ENCODE results near the gene USP47.

USP47 gene

DNA sequence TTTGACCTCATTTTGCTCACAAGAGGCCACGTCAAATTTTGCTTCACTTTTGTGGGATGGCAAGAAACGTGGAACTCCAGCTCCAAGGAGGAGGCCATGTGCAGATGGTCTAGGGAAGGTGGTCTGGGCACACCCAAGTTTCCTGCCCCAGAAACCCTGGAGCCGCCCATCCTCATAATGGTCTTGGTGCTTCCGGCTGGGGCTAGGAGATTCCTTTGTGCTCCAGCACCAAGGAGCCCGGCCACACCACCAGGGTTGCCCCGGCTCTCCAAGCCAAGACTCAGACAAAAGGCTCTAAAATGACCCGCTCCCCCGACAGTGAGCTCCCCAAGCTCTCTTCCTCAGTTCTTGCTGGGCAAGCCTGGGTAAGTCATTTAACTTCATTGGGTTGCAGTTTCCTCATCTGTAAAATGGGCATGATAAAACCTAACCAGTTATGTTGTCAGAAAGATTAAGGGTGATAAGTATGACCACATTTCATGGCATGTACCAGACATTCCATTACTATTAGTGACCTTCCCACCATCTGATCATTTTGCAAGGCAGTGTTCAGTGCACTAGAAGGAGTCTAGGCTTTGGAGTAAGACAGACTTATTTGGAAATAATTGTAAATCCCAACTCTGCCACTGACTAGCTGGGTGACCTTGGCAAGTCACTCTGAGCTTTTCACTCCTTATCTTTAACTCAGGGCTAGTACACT, 143.4 kb downstream of the USP47 start:
- DNase-seq, result no peak

DNA sequence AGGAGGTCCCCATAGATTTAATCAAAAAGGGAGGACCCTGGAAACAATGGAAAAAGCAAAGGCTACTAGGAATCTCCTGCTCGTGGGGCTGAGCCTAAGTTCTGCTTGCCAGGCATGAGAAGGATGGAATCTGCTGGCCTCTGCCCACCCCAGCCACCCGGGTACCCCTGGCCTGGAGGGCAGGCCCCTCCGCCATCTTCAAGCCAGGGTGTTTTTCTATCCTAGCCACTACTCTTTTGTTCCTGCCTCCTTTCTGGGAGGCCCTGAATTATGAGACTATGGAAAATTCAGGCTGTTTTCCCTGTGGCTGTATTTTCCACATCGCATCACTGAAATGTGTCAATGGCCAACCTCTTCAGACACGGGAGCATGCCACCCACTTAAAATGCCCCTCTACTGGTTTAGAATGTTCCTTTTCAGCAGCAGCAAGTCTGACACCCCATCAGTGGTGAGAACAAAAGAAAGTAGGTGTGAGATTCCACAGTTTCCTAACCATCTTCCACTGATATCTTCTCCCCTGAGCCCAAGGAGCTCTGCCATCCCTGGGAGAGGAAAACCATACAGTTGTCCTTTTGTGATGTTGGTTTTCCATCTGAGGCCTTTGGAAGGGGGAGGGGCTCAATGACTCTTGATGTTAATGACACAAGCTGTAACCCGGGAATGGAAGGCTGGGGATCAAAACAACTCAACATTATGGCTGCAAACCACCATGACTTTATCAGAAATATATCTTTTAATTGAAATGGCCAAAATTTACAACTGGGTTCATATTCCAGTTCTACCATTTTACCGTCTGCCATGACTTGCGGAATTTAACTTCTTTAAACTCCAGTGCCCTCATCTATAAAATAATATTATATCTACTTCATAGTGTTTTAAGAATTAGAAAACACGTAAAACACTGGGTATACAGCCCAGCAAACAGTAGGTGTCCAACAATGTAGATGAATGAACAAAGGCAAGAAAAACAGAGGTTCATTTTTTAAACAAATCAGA, 144.5 kb downstream of the USP47 start:
- no peak for DNase-seq

DNA sequence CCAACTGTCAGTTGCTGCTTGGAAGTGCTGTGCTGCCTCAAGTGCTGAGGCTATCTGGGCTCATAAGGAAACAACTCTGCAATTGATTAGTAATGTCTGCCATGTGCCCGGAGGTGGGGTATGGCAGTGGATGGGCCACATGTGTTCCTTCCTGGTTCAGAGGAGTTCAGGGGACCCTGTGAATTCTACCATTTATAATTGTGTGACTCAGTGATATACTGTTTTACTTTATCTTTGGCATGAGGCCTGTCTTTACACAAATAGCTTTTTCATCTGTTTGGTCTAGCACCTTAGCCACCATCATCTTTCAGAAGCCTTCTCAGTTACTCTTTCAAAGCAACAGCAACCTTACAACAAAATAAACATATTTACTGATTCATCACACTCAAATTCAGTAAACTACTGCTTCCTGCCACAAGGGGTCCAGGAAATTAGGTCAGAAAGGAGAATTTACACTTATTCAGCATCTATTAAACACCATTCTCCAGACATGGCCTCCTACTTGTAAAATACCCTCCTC, 145.8 kb downstream of the USP47 start:
- DNase-seq, result no peak

DNA sequence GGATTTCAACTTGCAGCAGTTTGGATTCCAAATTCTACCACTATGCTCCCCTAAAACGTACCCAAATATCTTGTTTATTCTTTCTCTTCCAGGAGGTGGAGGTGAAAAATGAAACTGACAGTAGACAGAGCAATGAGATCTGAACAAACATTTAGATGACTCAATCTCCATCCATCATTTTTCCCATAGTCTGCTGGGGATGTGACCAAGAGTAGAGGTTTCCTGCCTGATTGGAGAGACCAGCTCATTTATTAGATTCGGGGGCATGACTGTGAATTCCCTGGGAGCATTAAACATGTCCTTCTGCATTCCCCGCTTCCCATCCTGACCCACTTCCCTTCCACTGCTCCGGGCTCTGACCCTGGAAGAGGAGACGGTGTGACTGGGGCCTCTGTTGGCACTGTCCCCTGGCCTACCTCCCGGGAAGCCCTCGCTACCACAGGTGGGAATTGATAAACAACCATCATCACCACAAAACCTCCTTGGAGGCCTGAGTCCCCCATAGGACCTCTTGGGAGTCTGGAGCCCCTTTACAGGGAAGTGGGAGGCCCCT, 146.4 kb downstream of the USP47 start:
- no peak for DNase-seq

DNA sequence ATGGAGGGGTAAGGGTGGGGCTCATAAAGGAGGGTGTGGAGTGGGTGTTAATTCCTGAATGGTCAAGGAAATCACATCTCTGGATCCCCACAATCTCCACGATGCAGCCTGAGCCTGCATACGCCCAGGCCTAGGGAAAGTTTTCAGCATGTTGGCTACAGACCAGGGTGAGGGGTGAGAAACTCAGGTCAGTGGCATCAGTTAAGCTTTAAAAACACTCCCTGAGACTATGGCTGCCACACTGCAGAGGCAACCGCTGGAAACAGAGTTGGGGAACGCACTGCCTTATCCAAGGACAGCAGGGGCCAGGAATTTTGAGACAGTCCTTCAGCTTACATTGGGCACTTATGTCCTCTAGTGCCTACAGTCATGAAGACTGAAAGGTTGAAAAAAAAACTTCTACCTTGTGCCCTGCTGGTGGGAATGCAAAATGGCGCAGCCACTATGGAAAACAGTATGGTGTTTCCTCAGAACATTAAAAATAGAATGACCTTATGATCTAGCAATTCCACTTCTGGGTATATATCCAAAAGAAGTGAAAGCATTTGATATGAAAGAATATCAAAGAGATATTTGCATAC, 147.0 kb downstream of the USP47 start:
- DNase-seq, result no peak

DNA sequence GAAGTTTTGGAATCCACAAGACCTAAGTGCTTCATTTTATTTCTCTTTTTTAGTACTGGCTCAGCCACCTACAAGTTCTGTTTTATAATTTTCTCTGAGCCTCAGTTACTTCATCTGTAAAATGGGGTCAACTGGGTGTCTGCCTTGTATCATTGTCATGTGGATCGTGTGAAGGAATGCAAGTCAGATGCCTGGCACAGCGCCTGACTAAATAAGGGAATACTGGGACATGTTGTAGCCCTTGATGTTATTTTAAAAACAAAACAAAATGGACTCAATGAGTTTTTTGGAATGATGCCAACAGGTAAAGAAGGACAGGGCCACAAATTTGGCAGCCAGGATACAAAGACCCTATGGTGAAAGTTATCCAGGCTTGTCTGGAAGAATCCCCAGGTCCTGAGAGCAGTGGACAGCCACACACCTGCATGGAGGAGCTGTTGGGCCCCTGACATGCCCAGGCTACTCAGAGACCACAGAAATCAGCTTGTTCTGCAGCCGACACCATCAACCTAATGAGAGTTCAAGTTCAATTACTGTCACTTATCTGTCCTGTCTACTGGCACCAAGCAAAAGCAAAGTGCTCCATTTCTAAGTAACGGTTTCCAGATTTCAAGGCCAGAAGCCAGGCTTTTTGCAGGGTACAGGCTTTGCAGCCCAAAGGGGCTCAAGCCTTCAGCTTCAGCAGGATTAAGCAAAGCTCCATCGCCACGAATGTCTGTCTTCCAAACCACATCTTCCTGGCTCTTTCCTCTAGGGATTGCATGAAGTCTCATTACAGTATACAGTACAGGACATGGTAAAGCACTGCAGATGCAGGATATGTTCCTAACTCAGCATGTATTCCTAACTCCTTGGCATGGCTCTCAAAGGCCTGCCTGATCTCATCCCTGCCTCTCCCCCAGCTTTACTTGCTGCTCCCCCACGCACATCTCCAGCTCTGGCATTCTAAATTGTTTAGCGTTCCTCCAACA, 148.3 kb downstream of the USP47 start:
- no peak for DNase-seq

DNA sequence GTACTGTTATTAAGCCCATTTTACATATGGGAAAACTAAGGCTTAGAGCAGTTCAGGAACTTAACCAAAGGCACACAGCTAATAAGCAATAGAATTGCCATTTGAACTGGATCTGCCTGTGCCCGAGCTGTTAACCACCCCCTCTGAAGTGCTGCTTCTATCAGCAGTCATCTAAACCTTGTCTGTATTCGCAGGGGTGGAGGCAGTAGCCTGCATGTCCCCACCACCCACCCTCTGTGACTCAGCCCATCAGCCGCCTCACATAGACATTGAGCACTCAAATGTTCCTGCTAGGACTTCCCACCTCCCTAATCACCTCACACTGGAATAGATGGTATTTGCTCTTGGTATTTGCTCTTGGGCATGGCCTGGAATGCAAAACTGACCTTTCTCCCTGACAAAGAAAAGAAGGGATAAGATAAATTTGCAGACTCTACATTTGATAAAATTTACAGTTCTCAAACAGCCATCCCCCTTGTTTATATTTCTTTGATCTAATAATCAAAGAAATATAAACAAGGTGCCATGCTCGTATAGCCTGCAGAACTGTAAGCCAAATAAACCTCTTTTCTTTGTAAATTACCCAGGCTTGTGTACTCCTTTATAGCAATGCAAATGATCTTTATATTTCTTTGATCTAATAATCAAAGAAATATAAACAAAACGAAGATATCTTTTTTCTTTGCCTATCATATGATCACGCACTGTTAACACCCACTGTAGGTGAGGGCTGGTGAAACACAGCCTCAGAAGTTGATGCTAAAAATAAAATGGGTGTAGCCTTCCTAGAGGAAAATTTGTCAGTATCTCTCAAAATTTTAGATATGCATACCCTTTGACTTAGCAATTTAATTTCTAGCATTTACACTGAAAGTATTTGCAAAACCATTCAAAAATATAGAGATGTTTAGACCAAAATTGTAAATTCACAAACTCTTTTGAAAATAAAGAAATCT, 150.8 kb downstream of the USP47 start:
- DNase-seq, result no peak

DNA sequence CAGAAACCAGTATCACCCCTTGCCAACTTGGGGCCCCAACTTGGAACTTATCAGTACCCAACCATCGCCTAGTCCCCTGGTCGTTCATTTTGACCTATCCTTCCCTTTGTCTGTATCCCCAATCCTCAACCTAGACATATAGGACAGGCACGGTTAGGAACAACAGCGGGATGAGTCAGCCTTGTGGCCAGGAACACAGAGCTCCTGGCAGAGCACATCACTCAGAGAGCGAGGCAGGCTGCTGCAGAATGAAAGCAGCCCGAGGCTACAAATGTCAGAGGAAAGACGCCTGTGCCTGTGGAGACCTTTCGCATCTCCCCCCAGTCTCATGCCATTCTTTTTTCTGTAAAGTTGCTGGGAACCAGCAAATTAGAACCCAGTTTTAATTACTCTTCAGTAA, 152.1 kb downstream of the USP47 start:
- DNase-seq, result no peak

DNA sequence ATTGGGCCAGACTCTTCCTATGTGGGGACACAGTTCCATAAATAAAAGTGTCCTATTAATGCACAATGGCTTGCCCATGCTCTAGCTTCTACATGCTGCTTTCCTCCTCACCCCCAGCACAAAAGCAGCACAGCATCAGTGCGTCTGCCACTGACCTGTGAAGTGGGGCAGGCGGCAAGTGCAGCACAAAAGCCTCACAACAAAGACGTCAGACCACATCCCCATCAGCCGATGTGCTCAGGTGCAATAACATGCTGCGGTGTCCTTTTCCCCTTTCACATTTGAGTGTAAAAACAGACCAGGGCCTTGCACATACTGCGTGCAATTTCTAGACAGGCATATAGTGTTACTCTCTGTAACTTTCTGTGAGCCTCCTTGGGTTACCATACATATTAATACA, 153.8 kb downstream of the USP47 start:
- no peak for DNase-seq

DNA sequence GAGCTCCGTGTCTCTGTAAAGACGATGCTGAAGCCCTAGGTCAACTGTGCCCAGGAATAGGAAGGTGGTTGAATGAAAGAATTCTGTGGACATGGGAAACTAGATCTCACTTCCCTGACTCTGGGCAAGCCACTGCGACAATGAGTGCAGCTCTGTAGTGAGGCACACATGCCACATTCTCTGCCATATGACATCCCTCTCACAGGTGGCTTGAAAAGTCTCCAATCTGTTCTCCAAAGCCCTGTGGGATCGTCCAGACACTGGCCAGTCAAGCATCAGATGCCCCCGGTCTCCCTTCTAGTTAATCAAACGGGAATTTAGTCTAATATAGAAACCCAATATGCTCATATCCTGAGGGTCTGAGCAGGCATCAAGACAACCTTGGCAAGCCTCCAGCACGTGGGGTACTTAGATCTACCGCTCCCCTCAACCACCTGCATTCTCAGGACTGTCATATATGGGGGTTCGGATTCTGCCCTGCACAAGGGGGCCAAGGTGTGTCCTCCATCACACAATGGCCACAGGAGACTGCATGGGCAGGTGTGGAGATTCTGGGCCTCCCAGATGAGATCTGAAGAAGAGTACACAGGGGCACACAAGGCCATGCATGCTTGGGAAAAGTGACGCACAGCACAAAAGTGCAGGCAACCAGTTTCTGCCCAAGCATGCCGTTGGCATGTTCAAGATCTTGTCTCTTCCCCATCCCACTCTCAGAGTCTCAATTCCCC, 154.7 kb downstream of the USP47 start:
- DNase-seq, result no peak

DNA sequence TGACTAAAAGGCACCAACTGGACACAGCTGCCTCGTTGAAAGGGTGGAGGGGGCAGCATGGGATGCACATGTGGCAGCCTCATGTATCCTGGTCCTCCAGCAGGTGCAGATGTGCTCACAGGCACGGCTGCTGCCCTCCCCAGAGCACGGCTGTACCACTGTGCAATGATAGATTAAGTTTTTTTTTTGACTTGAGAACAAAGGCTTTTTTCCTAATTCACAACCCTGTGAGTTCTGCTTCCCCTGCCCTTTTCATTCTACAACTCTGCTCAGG, 155.2 kb downstream of the USP47 start:
- no peak for DNase-seq

DNA sequence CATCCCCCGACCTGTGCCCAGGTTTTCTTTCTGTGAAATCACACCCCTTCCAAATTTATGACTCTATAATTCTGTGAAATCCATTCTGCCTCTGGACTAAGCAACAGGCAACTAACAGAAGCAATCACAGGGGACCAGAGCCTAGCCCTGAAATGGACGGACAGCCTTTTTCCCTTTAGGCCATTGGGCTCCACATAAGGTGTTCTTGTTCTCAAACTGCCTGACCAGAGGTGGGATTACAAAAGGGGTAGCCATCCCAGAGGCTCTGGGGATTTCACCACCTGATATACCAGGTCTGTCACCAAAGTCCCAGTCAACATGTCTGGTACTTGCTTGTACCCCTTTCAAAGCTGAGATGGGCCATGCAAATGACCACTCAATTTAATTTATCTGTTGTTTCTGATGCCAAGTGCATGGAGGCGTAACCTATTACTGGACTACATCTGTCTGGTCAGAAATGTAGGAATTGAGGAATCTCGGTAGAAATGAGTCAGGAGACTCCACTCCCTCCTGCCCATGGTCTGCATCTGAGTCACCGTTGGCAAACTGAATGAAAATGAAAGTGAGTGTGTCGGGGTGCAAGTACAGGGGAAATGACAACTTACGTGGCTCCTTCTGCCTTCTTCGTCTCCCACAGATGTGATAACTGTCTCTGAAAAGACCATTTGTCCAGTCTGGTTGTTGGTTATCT, 156.5 kb downstream of the USP47 start:
- no peak for DNase-seq

DNA sequence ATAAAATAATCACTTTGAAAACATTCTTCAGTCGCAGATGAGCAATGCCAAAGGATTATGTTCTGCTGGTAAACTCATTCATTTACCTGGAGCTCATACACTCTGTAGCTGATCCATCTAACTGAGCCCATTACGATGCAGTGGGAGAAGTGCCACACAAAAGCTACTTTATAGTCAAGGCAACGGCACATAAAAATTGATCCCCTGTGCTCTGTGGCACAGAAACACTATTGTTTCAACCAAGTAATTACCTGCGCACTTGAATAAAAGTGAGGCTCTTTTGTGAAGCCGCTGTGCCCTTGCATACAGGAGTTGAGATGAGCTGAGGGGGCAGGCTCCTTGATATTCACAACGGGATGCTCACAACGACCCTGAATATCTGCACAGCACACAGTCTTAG, 159.4 kb downstream of the USP47 start:
- no peak for DNase-seq

DNA sequence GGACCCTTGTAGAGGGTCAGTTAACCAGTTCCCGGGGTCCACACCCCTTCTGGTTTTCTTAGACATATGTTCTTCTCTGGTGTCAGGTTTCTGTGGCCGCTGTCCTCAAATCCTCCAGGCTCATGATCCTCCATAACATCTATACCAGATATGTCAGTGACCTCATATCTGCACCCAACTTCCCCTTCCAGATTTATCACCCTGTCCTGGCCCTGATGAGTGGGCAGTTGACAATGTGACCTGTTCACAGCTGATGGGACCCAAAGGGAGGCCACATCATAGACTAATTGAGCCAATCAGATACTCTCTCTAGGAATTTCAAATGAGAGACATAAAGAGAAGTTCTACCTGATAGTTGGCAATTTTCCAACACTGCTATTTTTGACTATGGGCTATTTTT, 161.6 kb downstream of the USP47 start:
- no peak for DNase-seq

DNA sequence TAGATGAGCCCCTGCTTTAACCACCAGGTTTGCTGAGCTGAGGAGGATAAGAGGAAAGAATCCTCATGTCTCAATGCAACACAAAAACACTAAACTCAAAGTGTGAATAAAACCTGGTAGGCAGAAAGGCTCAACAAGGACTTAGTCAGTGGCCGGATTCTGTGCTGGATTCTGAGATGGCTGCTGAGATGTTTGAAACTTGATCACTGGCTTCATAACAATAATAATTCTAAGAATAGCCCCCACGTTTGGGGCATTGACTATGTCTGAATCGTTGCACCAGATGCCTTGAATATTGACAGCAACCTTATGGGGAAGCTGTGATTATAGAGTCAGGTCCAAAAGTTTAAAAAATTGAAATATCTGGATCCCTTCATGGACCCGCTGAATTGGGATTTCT, 162.0 kb downstream of the USP47 start:
- DNase-seq, result no peak

DNA sequence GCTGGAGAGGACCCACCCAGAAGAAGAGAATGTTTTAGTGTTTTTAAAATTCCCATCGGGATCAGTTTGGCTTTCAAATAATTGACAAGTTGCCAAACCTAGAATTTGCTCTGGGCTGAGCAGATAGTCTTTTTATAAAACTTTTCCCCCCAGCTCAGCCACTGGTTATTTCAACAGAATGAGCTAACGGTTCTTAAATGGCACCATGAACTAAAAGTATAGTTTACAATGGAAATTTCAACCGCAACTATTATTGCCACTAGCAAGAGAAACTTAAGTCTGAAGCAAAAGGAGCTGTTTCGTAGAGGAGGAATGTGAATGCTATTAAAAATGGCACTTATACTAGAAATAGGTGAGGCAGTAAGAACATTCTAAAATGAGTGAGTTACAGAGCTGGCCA, 163.3 kb downstream of the USP47 start:
- no peak for DNase-seq

DNA sequence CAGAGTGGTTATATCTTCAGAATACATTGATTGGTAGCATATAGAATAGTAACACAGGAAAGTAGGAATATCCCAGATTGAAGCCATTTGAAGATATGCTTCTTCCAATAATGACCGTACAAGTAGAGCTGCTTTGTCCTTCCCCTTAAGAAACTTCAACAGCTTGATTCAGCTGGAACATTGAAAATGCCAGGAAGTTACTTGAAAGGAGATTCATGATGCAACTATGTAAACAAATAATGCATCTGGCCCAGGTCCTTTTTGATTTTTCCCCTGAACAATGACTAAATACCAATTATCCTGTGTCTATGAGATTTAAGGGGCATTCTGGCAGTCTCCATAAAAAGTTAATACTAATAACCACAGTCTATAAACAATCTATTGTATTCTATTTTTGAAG, 163.7 kb downstream of the USP47 start:
- DNase-seq, result no peak

DNA sequence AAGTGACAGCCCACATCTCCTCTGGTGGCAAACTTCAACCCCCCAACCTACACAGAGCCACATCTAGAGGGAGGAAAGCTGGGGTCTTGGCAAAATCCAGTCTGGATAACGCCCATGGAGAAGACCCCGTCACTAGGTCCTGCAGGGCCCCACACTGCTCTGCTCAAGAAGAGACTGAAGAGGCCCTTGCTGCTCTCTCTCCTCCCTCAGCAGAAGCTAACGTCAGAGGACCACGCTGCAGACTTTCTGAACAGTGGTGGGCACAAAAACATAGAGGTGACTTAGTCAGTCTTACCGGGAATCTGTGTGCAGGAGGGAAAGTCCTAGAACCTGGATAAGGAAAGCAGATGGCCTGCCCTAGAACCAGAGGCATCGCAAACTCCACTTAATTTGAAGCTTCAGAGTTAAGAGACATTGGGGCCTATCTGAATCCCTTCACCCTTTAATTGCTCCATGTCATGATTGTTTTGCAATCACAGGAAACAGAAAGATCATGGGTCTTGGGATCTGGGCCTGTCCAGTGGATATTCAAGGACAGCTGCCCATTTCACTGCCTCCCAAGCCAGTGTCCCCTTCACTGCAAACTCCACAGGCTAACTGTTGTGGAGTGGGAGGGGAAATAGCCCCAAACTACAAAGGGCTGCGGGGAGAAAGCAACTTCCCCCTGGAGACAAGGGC, 164.9 kb downstream of the USP47 start:
- DNase-seq, result no peak

DNA sequence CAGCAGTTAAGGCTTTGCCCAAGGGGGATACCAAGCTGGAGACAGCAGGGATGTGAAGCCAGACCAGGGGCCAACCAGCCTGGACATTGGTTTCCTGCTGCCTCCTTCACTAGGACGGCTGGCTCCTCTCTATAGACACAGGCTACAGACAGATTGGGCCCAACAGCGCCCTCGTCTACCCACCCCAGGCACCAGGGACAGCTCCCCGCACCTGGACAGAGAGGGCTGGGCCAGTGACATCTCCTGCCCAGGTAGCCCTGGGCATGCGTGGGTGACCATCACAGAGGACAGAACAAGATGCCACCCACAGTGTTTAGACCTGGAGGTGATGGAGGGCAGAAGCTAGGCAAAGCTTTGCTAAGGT, 165.4 kb downstream of the USP47 start:
- DNase-seq, result no peak

All from NCI-H1930 (cell line).